Head of caudate nucleus (tissue), 42 donors: ENCODE results near the gene MOB4.
"Not testable (repeated sequence)": the region's sequence is repeated elsewhere in the genome, so short reads cannot be mapped to it uniquely, and the experiment has no call there.

Source experiments
- DNase-seq, 42 donors: peaks; one replicate each; pipeline versions ENCODE4 v3.0.0 to v3.0.0-alpha.2; 2020 to 2021; ENCODE audit warnings: mixed read lengths in 7 of 42
- intact Hi-C: fragments of 100-400 bp; cut with DNase I; formaldehyde crosslinking; loops from one replicate; pipeline ENCODE4 v1.15.0; 2022

MOB4 gene

DNA sequence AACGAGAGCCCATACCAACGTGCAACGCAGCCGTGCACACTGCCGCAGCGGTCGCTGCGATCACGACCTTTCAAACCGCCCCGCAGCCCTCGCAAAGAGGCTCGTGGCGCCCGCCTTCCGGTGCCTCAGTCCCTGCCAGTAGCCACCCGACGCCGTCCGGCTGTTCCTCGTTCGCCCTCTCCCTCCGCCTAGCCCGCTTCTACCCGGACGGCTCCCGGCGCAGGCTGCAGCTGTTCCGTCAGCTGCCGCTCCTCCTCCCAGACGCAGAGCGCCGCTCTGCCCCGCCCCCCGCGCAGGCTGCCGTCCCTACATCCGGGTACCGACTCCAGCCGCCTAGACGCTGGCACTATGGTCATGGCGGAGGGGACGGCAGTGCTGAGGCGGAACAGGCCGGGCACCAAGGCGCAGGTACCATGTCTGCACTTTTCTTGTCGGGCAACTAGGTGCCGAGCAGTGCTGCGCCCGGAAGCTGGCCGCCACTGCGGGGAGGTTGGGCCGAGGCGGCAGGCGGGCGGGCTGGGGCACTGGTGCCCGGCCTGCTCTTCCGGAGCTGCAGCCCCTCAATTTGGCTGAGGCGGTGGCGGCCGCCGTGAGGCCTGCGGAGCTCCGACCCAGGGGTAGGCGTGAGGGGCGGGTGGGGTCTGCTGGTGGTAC is at the start of gene MOB4:
MOB4 (plus strand) TSS at position 328 of the 654 bp plus-strand sequence; CDS start at position 349, 21 bp downstream.
- intact Hi-C loops: loop anchor here (2.0 to 10.0 kb wide), 2 partner anchors 17 to 109 kb away; partner anchors contain the start of gene HSPD1
- DNase-seq: peak; percentile 86 to 98 (median 96)

DNA sequence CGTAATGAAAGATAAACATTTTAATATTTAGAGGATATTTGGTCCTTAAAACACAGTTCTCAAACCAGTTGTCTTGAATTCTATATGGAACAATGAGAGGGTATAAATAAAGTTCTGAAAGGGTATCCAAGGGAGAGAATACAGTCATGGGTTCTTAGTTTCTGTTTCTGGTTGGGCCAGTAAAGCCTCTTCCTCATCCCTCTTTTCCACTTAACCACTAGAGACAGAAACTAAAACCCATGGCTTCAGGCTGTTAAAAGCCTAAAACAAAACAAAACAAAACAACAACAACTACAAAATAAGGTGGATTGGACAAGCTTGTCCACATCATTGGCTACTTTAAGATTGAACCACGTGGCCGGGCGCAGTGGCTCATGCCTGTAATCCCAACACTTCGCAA is 43.7 kb upstream of the MOB4 start:
- DNase-seq: no peak
- intact Hi-C loops: no loop called here

DNA sequence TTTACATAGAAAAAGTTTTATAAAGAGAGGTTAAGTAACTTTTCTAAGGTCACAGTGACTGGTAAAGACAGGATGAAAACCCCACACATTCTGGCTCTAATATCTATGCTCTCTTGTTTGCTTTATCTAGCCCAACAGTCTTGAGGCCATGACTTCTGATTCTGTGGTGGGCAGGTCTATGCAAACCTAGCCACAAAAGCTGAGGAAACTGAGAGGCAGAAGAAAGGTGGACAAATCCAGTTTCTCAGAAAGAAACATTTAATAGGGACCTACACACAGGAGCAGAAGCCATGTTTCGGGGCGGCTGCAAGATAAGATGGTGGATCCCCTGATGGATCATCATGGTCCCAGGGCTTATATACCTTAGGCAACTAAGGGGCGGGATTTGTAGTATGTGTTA is 38.1 kb upstream of the MOB4 start:
- DNase-seq: no peak
- intact Hi-C loops: no loop called here

DNA sequence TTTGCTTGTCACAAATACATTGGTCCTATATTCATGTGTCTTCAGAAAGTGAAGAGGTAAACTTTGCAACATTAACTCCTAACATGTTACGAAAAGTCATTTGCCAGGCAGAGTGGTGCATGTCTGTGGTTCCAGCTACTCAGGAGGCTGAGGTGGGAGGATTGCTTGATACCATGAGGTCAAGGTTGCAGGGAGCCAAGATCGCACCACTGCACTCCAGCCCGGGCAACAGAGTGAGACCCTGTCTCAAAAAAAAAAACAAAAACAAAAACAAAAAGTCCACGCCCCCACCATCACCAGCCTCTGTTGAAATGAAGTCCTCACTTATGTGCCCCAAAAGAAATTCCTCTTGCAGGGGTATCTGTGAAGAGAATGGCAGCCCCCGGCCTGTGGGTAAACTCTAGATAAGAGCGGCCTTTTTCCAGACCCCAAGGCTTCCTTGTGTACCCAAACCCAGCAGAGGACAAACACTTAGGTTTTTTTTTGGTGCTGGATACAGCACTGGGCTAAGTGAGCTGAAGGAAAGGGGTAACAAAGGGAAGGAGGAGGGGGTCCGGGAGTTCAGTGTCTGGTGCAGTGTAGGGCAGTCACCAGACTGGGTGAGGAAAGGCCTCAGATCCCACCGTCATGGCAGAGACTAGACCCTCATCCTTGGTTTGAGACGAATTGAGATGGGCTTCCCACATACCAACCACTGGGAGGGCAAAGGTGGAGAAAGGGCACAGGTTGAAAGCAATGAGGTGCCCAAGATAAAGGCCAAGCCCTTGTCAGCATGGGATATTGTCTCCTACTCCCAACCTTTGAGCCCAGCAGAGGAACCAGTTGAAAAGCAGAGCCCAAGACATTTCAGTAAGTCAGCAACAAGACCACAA is 35.5 kb upstream of the MOB4 start:
- no peak for DNase-seq
- intact Hi-C loops: no loop called here

DNA sequence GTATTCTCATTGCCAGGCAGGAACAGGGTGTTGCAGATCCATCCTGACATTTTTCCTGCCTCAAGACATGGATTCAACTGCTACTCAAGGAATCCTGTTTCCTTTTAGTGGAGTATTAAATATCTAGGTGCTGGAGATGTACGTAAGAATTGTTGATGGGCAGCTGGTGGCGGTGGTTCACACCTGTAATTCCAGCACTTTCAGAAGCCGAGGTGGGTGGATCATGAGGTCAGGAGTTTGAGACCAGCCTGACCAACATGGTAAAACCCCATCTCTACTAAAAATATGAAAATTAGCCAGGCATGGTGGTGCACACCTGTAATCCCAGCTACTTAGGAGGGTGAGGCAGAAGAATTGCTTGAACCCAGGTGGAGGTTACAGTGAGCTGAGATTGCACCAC is 31.6 kb upstream of the MOB4 start:
- intact Hi-C loops, DNase-seq: not testable (repeated sequence)

DNA sequence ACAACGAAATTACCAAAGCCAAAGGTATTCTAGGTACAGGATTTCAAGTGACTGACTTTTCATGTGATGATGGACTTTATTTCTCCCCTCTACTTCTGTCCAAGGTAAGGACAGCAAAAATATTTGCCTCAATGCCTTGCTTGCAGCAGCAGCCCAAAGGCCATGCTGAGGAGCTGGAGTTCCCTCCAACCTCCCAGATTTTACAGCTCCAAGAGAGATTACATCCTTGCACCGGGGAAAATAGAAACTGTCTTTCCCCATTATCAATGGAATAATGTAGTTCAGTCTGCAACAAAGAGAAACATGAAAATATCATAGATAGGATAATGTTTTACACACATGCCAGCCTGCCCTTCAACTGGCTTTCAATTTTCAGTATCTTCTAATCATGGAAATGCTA is 29.7 kb upstream of the MOB4 start:
- no peak for DNase-seq
- intact Hi-C loops: no loop called here

DNA sequence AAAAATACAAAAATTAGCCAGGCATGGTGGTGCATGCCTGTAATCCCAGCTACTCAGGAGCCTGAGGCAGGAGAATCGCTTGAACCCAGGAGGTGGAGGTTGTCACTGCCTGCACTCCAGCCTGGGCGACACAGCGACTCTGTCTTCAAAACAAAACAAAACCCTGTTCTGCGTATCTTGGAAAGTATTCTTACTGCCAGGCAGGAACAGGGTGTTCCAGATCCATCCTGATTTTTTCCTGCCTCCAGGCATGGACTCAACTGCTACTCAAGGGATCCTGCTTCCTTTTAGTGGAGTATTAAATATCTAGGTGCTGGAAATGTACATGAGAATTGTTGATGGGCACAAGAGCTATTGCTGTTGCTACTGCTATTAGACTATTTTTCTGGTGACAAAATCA is 28.5 kb upstream of the MOB4 start:
- intact Hi-C loops: no loop called here
- no peak for DNase-seq

DNA sequence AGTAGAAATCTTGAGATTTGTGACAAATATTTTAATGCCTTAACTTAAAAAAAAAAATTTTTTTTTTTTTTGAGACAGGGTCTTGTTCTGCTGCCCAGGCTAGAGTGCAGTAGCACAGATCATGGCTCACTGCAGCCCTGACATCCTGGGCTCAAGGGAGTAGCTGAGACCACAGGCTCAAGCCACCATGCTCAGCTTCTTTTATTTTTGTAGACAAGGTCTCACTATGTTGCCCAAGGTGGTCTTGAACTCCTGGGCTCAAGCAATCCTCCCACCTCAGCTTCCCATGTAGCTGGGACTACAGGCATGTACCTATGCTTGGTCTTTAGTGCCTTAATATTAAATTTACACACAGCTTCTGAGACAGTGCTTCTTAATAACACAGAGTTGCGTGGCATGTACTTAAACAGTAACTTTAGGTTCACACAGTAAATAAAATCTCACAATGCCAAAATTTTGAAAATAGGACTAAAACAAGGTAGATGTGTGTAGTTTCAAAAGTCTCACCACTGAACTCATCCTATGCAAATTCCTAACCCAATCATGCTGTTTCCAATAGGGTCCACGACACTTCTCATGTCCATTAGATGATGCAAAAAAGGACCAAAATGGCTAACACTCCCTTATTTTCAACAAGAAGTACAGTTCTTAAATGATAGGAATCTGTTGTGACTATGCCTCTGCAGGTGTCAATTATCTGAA is 20.3 kb upstream of the MOB4 start:
- DNase-seq: no peak
- intact Hi-C loops: loop anchor here (10.0 kb wide), 1 partner anchor 61 kb away; the partner anchor contains the start of gene SF3B1

DNA sequence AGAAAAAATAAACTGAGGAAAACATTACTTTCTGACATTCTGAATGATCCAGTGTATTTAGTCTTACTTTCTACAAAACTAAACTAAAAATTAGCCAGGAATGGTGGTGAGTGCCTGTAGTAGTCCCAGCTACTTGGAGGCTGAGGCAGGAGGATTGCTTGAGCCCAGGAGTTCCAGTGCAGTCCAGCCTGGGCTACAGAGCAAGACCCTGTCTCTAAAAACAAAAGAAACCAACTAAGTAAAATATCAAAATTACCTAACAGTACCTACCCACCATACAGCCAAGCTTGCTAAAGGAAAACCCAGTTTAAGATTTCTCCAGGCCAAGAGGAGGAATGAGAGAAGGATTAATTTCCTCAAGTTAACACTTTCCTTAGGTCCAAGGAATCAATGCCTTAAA is 19.2 kb upstream of the MOB4 start:
- intact Hi-C loops: loop anchor here (10.0 kb wide), 1 partner anchor 62 kb away; the partner anchor contains the start of gene SF3B1
- DNase-seq: no peak

DNA sequence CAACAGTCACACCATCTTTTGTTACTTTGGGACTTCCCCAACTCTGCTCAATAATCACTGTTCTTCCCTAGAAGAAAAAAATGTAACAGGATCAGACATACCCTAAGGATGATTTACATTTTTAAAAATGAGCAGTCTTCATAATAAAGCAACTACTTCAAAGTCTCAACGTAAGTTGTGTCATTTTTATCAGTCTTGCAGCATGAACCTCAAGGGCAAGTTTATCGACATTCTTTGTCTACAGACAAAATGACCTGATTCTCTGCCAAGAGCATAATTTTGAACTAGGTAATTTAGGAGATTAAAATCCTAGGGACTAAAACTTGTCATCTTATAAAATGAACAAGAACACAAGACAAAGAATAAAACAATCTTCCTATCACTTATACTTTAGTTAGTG is 18.5 kb upstream of the MOB4 start:
- no peak for DNase-seq
- intact Hi-C loops: loop anchor here (10.0 kb wide), 1 partner anchor 63 kb away; the partner anchor contains the start of gene SF3B1

DNA sequence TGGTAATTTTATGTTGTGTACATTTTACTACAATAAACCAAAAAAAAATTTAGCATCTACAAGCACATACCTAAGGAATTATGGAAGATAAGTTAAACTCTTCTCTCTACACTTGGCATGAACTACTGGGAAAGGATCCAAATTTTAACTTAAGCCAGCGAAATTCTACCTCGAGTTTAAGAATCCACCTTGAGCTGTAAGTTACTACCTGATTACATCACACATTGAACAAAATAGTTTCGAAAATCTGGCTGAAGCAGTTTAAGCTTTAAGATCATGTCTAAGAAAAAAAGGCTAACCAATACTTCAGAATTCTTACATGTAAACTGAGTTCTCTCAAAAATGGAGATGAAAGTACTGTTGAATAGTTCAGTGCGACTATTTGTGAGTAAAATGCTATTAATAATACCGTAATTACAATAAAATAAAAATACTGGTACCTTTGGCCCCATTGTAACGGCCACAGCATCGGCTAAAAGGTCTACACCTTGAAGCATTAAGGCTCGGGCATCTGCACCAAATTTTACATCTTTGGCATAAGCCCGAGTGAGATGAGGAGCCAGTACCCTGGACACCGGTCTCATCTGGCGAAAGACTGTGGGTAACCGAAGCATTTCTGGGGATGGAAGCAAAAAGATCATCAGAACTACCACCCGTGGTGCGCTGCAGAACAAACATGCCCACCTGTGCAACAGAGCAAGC is 17.5 kb upstream of the MOB4 start:
- intact Hi-C loops: loop anchor here (2.0 to 10.0 kb wide), 3 partner anchors 18 to 206 kb away; partner anchors contain the start of genes MARS2, MOB4 and SF3B1
- no peak for DNase-seq

DNA sequence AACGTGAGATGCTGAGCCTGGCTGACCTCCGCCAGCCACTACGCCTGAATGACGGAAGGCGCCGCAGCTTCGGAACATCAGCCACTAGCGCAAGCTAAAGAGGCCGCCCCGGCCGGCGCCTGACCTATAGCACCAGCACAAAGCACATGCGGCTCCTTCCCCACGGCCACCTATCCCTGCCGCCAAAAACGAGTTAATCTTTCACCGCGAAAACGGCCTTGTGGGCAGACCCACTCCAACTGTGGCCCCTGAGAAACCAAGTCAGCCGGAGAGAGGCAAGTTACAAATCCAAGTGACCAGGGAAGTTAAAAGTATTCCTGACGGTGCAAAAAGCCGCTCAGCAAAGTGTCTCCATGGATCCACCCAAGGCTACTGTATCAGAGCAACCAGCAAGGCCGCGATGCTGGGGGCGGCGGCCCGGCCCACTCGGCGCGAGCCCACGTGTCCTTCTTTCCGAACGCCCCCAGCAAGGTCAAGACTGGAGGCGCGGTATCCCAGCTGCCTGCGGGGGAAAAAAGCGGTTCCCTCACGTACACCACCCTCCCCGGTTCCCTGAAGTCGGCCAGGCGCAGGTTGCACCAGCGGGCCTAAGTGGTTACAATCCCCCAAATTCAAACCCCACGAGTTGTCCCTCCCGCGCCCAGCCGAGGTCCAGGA is 16.8 kb upstream of the MOB4 start:
- intact Hi-C loops: loop anchor here (1.0 to 10.0 kb wide), 4 partner anchors 18 to 206 kb away; partner anchors contain the start of genes COQ10B, MARS2, MOB4 and SF3B1
- DNase-seq: peak in 41 of 42 donors; percentile 9 to 70 (median 43)

DNA sequence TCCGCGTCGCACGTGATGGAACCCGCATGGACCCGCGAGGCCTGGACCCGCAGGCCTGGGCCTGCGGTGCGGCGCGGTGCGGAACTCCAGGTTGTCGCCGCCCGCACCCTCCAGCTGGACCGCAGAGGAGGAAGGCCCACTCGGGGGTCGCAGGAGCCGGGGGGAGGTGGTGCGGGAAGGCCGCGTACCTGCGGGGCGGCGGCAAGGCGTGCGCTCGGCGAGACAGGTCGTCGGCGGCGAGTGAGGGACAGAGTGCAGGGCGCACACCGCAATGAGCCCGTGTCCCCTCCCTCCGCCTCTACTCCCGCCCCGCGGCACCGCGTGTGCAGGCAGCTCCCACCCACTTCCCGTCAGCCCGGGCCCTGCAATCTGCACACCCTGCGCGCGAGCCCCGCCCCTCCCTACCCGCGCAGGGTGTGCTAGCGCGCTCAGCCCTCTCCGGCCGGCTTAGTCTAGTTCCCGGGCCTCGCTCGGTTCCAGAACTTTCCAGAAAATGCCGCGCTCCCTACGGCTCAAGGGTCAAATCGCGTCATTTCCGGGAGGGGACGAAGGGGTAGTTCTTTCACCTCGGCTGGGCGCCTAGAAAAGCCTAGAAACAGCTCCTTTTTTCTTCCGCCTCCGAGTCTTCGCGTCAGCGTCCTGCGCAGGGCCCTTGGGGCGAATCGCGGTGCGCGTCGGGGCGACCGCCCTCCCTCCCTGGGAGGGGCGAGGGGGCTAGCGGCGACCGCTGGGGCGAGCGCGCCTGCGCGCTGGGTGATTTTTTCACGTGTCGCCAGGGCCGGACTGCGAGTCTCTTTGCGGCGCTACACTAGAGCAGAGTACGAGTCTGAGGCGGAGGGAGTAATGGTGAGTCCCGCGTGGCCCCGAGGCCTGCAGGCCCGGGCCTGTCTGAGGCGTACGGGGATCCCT is 16.0 kb upstream of the MOB4 start, which contains the start of the genes HSPD1 and HSPE1:
HSPD1 (minus strand) TSS at position 247 of the 909 bp plus-strand sequence. CDS start 992 bp downstream, outside the sequence.
HSPE1 (plus strand) TSS at position 786 of the 909 bp plus-strand sequence; CDS start at position 844, 58 bp downstream.
- peak; percentile 95 to 100 (median 98) for DNase-seq
- intact Hi-C loops: loop anchor here (1.0 to 10.0 kb wide), 4 partner anchors 17 to 205 kb away; partner anchors contain the start of genes COQ10B, MARS2, MOB4 and SF3B1

DNA sequence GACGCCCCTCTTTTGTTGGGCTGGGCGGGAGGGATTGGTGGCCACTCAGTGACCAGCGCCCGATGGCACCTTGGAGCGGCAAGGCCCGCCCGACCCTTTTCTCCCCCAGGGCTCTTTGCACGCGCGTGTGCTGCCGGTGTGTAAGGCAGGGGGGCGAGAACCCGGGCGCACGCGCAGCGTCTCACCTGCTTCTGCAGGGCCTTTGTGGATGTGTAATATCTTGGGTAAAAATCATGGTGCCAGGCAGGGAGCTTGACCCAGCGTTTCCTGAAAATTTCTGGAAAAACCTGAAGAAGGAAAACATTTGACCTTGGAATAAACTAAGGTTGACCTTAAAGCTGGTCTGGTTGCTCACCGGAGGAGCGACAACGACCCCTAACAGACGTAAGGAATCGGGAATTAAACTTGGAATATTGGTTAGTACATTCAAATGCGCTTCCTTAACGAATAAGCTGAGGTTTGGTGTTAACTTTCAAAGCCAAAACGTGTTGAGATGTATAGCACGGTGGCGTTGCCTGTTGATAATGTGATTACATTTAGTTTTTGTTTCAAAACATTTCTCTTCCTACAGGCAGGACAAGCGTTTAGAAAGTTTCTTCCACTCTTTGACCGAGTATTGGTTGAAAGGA is 15.2 kb upstream of the MOB4 start:
- peak in 9 of 42 donors; percentile 22 to 72 (median 44) for DNase-seq
- intact Hi-C loops: no loop called here

DNA sequence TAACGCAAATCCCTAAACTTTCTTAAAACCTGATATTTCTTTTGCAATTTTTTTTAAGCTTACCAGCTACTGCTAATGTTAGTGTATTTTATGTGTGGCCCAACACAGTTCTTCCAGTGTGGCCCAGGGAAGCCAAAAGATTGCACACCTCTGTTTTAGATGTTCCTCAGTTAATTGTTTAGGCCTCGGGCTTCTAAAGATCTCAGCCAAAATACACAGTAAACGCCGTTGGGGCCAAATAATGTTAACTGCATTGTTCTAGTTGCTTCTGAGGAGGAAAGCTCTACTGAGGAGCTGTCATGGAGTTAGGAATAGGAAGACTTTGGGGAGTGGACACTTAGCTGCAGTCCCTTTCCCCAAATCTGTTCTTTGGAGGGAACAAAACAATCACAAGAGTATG is 13.7 kb upstream of the MOB4 start:
- intact Hi-C loops: no loop called here
- DNase-seq: no peak

DNA sequence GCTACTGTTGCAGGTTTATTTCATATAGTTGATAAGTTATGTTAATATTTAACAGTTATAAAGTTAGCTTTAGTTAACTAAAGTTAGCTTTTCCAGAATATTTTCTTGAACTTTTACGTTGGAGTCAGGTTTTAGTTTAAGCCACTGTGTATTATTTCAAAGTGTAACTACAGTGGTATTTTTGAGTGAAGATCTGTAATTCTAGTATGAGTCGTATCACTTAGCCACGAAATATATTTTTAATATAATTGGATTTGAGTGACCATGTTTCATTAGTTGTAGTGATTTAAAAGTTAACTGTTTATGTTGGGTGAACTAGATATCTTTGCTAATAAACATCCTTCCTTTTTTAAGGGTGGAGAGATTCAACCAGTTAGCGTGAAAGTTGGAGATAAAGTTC is 13.2 kb upstream of the MOB4 start:
- no peak for DNase-seq
- intact Hi-C loops: no loop called here
